A673 (cell line): ENCODE measurements around the gene PIP4K2A. TPM values are rescaled to one million over a fixed set of nuclear protein-coding genes. Genes with fewer than 3 reads are reported as not detected.

Source experiments
- BruUV-seq: library from RNA; stranded (reverse); fragments of 400-500 nt; replicated peaks from 2 replicates; lab custom pipeline; 2021; lab: Mats Ljungman, UMichigan
- CTCF ChIA-PET: fragments of 300-600 bp; sonication (Branson Sonifier 250); formaldehyde crosslinking; loops from one replicate; lab custom pipeline; 2022; ENCODE audit warnings: antibody characterized with exemption; lab: Charles Lee
- POLR2A ChIA-PET: fragments of 300-600 bp; sonication (Branson Sonifier 250); formaldehyde crosslinking; loops from one replicate; lab custom pipeline; 2022; ENCODE audit warnings: antibody characterized with exemption; ENCODE audit not compliant: low non-redundant PET; lab: Charles Lee
- DNase-seq: peaks from one replicate; pipeline ENCODE4 v3.0.0-alpha.2; 2015; ENCODE audit warnings: low spot score
- H3K27ac ChIP-seq: fragments of 200-600 bp; sonication (generic); 2 replicates; pipeline ENCODE4 v1.5.1; 2016; ENCODE audit warnings: mixed run types, low read depth, mild to moderate bottlenecking, mixed read lengths, antibody characterized with exemption, low read length; ENCODE audit not compliant: poor library complexity, severe bottlenecking
- H3K27me3 ChIP-seq: fragments of 200-600 bp; sonication (generic); replicated peaks from 2 replicates; pipeline ENCODE4 v1.6.1; 2017; ENCODE audit warnings: mixed run types, low read depth, mild to moderate bottlenecking, mixed read lengths, antibody characterized with exemption, low read length; ENCODE audit not compliant: insufficient read depth, poor library complexity
- H3K36me3 ChIP-seq: fragments of 200-600 bp; sonication (generic); 2 replicates; pipeline ENCODE4 v1.6.1; 2016; ENCODE audit warnings: mixed run types, mild to moderate bottlenecking, mixed read lengths, antibody characterized with exemption, low read length; ENCODE audit not compliant: insufficient read depth, poor library complexity, severe bottlenecking
- H3K4me1 ChIP-seq: fragments of 200-600 bp; sonication (generic); 2 replicates; pipeline ENCODE4 v1.6.1; 2017; ENCODE audit warnings: mixed run types, mild to moderate bottlenecking, mixed read lengths, antibody characterized with exemption, low read length; ENCODE audit not compliant: insufficient read depth, poor library complexity, severe bottlenecking
- H3K4me3 ChIP-seq: fragments of 200-600 bp; sonication (generic); 2 replicates; pipeline ENCODE4 v1.5.1; 2016; ENCODE audit warnings: low read depth, mixed run types, mild to moderate bottlenecking, mixed read lengths, low read length; ENCODE audit not compliant: poor library complexity, severe bottlenecking
- H3K9me3 ChIP-seq: fragments of 200-600 bp; sonication (generic); 2 replicates; pipeline ENCODE4 v1.6.1; 2016; ENCODE audit warnings: mixed run types, low read depth, mild to moderate bottlenecking, mixed read lengths, antibody characterized with exemption, low read length; ENCODE audit not compliant: poor library complexity, severe bottlenecking
- EZH2 ChIP-seq: fragments of 200-600 bp; sonication (generic); IDR thresholded peaks from 2 replicates; pipeline ENCODE4 v1.6.1; 2017; ENCODE audit warnings: borderline replicate concordance, low read depth, mild to moderate bottlenecking, mixed read lengths, antibody characterized with exemption, low read length; ENCODE audit not compliant: poor library complexity, severe bottlenecking
- intact Hi-C: fragments of 100-400 bp; cut with micrococcal nuclease; formaldehyde crosslinking; loops from one replicate; pipeline ENCODE4 v1.10.0; 2022; ENCODE audit not compliant: unreplicated experiment
- total RNA-seq: library from RNA; stranded (reverse); gene quantifications from 2 replicates; pipeline ENCODE4 v1.2.3, GENCODE V29; 2021
- TF ChIP-seq, protein P1 (sequence below): fragments of 300-800, 200-600 bp; sonication (generic); conservative IDR thresholded peaks from 2 replicates; pipeline ENCODE4 v1.5.1; 2017; ENCODE audit warnings: low read depth, mild to moderate bottlenecking, antibody characterized with exemption, low read length, moderate library complexity, mixed read lengths

Gene PIP4K2A
- total RNA-seq, 1 experiment from 2014 or later: 19.8 TPM

DNA sequence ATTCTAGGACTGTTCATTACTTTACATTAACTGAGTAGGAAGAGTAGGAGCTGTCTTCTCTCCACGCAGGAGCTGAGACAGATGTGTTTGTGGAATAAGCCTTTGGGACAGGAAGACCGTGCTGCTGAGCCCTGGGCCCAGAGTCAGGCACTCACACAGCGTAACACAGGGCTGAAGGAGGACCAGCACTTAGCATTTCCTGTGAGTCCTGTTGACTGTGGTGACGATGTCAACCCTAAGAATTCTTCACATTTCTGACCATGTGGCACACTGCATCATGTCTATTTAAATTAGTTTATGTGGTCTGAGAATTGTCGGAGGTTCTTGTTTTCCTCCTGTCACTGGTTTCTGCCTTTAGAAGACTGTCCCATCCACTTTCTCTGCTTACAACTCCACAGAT lies 117.2 kb downstream of the PIP4K2A start:
- no TSS peak for BruUV-seq
- H3K9me3 ChIP-seq: no peaks in the 10 kb centered on the region
- no peaks in the 10 kb centered on the region for H3K36me3 ChIP-seq
- H3K27ac ChIP-seq: no peak overlapping the region
- no peak for DNase-seq
- intact Hi-C loops: loop anchor here (10.0 kb wide), 2 partner anchors 318 to 342 kb away; no protein-coding TSS in a partner anchor
- POLR2A ChIA-PET: no interaction called here
- no peaks in the 10 kb centered on the region for H3K27me3 ChIP-seq
- H3K4me1 ChIP-seq: peaks cover 60% of the 10 kb centered on the region
- no peak overlapping the region for H3K4me3 ChIP-seq
- TF ChIP-seq EZH2: no peak
- TF ChIP-seq, protein P1, sequence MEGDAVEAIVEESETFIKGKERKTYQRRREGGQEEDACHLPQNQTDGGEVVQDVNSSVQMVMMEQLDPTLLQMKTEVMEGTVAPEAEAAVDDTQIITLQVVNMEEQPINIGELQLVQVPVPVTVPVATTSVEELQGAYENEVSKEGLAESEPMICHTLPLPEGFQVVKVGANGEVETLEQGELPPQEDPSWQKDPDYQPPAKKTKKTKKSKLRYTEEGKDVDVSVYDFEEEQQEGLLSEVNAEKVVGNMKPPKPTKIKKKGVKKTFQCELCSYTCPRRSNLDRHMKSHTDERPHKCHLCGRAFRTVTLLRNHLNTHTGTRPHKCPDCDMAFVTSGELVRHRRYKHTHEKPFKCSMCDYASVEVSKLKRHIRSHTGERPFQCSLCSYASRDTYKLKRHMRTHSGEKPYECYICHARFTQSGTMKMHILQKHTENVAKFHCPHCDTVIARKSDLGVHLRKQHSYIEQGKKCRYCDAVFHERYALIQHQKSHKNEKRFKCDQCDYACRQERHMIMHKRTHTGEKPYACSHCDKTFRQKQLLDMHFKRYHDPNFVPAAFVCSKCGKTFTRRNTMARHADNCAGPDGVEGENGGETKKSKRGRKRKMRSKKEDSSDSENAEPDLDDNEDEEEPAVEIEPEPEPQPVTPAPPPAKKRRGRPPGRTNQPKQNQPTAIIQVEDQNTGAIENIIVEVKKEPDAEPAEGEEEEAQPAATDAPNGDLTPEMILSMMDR: no peak
- CTCF ChIA-PET: no interaction called here

DNA sequence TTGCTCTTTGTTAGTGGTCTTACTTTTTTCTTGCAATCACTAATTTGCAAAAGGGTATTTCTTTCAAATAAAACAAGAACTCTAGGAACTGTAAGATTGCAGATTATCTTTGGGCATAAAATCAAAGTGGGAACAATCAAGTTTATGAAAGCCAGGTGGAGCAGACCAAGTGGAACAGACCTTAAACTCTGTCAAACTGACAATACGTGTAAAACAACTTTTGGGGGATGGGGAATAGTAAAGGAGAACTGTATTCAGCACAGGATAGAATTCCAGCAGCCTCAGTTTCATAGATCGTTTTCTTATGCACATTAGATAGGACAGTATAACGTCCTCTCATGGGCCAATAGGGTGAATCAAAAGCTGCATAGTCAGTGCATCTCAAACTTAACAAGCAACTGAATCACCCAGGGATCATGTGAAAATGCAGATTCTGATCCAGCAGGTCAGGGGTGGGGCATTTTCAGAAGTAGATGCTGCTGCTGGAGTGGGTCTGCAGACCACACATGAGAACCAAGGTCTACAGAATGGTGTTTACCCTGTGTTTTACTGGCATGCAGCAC lies 120.7 kb downstream of the PIP4K2A start:
- Histone ChIP-seq H3K4me3 (no peak overlapping the region), H3K4me1 (peaks cover 35% of the 10 kb centered on the region), H3K36me3 (no peaks in the 10 kb centered on the region), H3K27ac (no peak overlapping the region), H3K27me3 (no peaks in the 10 kb centered on the region), H3K9me3 (no peaks in the 10 kb centered on the region)
- BruUV-seq: no TSS peak
- ChIA-PET CTCF (no interaction called here), POLR2A (no interaction called here)
- intact Hi-C loops: loop anchor here (10.0 kb wide), 2 partner anchors 321 to 339 kb away; no protein-coding TSS in a partner anchor
- DNase-seq: no peak
- no peak for TF ChIP-seq EZH2
- TF ChIP-seq, protein P1: no peak

GRCh38 chr10:22593026-22593425 lies 121.4 kb downstream of the PIP4K2A start:
- DNase-seq: no peak
- BruUV-seq: no TSS peak
- H3K27ac ChIP-seq: no peak overlapping the region
- no peak for TF ChIP-seq EZH2
- TF ChIP-seq, protein P1: no peak
- H3K9me3 ChIP-seq: no peaks in the 10 kb centered on the region
- peaks cover 28% of the 10 kb centered on the region for H3K4me1 ChIP-seq
- H3K36me3 ChIP-seq: no peaks in the 10 kb centered on the region
- ChIA-PET CTCF (no interaction called here), POLR2A (no interaction called here)
- intact Hi-C loops: loop anchor here (10.0 kb wide), 2 partner anchors 322 to 338 kb away; no protein-coding TSS in a partner anchor
- H3K27me3 ChIP-seq: no peaks in the 10 kb centered on the region
- no peak overlapping the region for H3K4me3 ChIP-seq
